GM20000 (cell line): Measurements from ENCODE around the gene EME2.
"Not testable (repeated sequence)": the region's sequence is repeated elsewhere in the genome, so short reads cannot be mapped to it uniquely, and the experiment has no call there.

Source experiments
- DNase-seq: peaks from one replicate; pipeline ENCODE4 v3.0.0; 2012; ENCODE audit warnings: low spot score
- CTCF ChIP-seq: IDR thresholded peaks from 2 replicates; pipeline ENCODE4 v1.5.1; 2012; ENCODE audit warnings: mild to moderate bottlenecking, control low read depth; ENCODE audit errors: extremely low read depth, missing control alignments

The EME2 gene

DNA sequence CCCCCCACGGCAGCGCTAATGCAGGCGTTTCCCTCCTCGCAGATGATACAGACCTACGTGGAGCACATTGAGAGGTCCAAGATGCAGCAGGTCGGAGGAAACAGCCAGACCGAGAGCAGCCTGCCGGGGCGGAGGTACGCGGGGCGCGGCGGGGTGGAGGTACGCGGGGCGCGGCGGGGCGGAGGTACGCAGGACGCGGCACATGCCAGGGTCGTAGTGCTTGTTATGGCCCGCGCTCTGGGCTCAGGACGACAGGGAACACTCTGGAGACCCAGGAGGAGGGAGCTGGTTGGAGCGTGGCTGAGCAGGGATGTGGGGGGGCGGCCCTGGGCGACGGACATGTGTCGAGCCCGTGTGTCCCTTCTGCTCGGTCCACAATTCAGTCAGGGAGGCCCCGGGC lies 43.2 kb upstream of the EME2 start:
- DNase-seq: no peak
- TF ChIP-seq CTCF: no peak

- no peak for TF ChIP-seq CTCF
- no peak for DNase-seq
These were observed 41.5 kb upstream of the EME2 start for GRCh38 chr16:1731073-1731472.

DNA sequence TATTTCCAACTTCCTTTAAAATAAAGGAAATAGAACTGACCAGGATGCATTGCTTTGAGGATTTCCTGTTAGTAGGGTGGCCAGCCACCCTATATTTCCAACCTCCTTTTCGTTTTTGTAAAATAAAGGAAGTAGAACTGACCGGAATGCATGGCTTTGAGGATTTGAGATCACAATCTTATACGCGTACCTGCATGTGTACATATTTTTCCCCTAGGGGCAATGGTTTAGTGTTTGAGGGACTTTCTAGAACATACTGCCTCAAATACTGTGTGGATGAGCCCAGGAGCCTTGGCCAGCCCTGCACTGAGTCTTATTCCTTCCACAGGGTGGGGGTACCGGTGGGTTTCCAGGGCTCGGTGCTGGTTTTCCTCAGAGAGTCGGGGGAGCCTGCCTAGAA lies 41.0 kb upstream of the EME2 start:
- no peak for TF ChIP-seq CTCF
- DNase-seq: no peak

GRCh38 chr16:1732071-1732470 lies 40.5 kb upstream of the EME2 start:
- DNase-seq: no peak
- TF ChIP-seq CTCF: no peak

DNA sequence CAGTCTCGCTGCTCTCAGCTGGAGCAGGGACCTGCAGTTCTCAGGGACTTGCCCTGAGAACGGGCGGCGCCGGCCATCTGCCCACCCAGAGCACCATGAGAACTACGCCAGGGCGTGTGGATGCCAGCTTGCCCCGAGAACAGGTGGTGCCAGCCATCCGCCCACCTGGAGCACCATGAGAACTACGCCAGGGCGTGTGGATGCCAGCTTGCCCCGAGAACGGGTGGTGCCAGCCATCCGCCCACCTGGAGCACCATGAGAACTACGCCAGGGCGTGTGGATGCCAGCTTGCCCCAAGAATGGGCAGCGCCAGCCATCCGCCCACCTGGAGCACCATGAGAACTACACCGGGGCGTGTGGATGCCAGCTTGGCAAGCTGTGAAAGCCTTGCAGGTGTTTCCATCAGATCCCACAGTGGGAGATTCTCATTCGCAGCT lies 40.0 kb upstream of the EME2 start:
- DNase-seq: not testable (repeated sequence)

GRCh38 chr16:1734123-1734522 lies 38.5 kb upstream of the EME2 start:
- TF ChIP-seq CTCF: no peak
- DNase-seq: no peak

DNA sequence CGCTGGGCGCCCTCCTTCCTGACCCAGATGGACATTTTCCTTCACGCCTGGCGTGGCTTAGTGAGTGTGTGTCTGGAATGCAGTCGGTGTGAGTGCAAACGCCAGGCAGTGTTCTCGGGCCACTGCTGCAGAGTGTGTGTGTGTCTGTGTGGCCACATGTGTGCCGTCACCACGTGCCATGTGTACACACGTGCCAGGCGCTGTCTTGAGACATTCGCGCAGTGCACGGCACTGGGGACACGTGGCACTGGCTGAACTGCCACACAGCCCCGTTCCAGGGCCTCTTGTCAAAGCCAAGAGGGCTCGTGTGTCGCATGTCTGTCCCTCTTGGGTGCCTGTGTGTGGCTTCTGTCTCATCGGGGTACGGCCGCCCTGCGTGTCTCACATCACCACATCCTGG lies 37.8 kb upstream of the EME2 start:
- no peak for TF ChIP-seq CTCF
- DNase-seq: no peak

- no peak for DNase-seq
- no peak for TF ChIP-seq CTCF
These were observed 32.4 kb upstream of the EME2 start for GRCh38 chr16:1740234-1740633.
